ENCODE measurements around the gene NRAS. TPM values are rescaled to one million over a fixed set of nuclear protein-coding genes. Genes with fewer than 3 reads are reported as not detected.
A peak's percentile ranks its signal among the peaks of the same experiment; 100 is the strongest.

Gene NRAS
- polyA plus RNA-seq, 6 donors from 2014 or later, result 36.5 to 53.8 (median 46.8) TPM

DNA sequence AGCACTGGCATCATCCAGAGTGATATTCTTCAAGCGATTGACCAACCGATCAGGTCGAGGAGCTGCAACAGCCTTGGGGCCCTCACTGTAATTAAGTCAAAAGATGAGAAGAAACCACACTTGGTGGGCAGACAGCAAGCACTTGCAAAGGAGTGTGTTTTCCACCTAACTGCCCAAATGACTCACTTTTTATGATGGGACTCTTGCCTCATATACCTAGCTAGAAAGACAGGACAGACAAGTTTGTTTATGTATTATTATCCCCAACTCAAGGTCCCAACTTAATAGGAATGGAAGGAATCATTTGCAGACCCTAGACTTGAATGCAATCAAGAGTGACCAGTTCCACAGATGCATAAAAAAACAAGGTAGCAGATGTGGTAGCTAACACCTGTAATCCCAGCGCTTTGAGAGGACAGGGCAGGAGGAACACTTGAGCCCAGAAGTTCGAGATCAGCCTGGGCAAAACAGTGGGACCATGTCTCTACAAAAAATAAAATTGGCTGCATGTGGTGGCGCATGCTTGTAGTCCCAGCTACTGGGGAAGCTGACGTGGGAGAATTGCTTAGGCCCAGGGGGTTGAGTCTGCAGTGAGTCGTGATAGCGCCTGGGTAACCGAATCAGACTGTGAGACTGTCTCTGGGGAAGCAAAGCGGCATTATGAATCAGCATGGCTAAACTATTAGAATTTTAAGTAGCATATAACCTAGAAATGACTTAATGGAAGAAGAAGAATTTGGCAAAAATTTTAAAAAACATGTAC lies 2.3 kb upstream of the NRAS start:
- Mint-ChIP-seq H3K27ac (peak overlapping the region in 2 of 6 donors; percentile 29 to 81), H3K27me3 (no peaks in the 10 kb centered on the region), H3K9me3 (no peaks in the 10 kb centered on the region), H3K36me3 (peaks cover 32 to 39% of the 10 kb centered on the region in 2 donors), H3K4me3 (peak overlapping the region in 2 of 8 donors; percentile 32 to 71), H3K4me1 (peaks cover 12 to 24% (median 12%) of the 10 kb centered on the region in 3 donors)
- ATAC-seq (ENCODE audit: low read depth in 2 of 2), result no peak
- DNase-seq, result no peak

GRCh38 chr1:114715952-114716303 lies 643 bp downstream of the NRAS start:
- H3K27me3 Mint-ChIP-seq, result no peaks in the 10 kb centered on the region
- H3K4me1 Mint-ChIP-seq, result peaks cover 12 to 27% (median 15%) of the 10 kb centered on the region in 3 donors
- peak overlapping the region; percentile 89 to 99 (median 98) for H3K4me3 Mint-ChIP-seq
- ATAC-seq (ENCODE audit: low read depth in 2 of 2) (no peak), DNase-seq (no peak)
- H3K9me3 Mint-ChIP-seq, result no peaks in the 10 kb centered on the region
- peaks cover 22 to 23% of the 10 kb centered on the region in 2 donors for H3K36me3 Mint-ChIP-seq
- peak overlapping the region; percentile 99 to 100 (median 100) for H3K27ac Mint-ChIP-seq

DNA sequence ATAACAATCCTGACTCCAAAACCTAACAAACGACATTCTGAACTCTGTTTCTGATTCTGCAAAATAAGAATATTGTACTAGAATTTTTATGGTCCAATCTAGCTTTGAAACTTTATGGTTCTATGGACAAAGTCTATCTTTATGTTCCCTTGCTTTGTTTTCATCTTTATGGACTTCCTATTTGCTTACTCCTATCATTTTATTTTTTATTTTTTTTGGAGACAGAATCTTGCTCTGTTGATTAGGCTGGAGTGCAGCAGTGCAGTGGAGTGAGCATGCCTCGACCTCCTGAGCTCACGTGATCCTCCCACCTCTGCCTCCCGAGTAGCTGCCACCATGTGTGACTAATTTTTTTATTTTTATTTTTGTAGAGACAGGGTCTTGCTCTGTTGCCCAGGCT lies 3.6 kb downstream of the NRAS start:
- ATAC-seq (ENCODE audit: low read depth in 2 of 2) (no peak), DNase-seq (no peak)
- Mint-ChIP-seq H3K4me3 (no peak overlapping the region), H3K27me3 (no peaks in the 10 kb centered on the region), H3K27ac (peak overlapping the region in 1 of 6 donors; percentile 66), H3K9me3 (no peaks in the 10 kb centered on the region), H3K36me3 (peaks cover 0 to 15% of the 10 kb centered on the region in 2 donors), H3K4me1 (peaks cover 12 to 24% (median 19%) of the 10 kb centered on the region in 3 donors)

GRCh38 chr1:114710360-114710759 lies 6.2 kb downstream of the NRAS start:
- peak overlapping the region in 1 of 8 donors; percentile 56 for H3K4me3 Mint-ChIP-seq
- ATAC-seq (ENCODE audit: low read depth in 2 of 2), result no peak

GRCh38 chr1:114707604-114708003 lies 9.0 kb downstream of the NRAS start:
- Mint-ChIP-seq H3K36me3 (peaks cover 11 to 19% of the 10 kb centered on the region in 2 donors), H3K27ac (peak overlapping the region in 2 of 6 donors; percentile 20 to 43), H3K4me1 (peaks cover 0 to 3% (median 0%) of the 10 kb centered on the region in 3 donors), H3K27me3 (no peaks in the 10 kb centered on the region), H3K4me3 (no peak overlapping the region), H3K9me3 (no peaks in the 10 kb centered on the region)
- DNase-seq (no peak), ATAC-seq (ENCODE audit: low read depth in 2 of 2) (no peak)

More at GRCh38 chr1:114710360-114710759, 6.2 kb downstream of the NRAS start:
- Mint-ChIP-seq H3K27me3 (no peaks in the 10 kb centered on the region), H3K9me3 (no peaks in the 10 kb centered on the region), H3K4me1 (peaks cover 0 to 9% (median 6%) of the 10 kb centered on the region in 3 donors), H3K27ac (no peak overlapping the region), H3K36me3 (peaks cover 11 to 26% of the 10 kb centered on the region in 2 donors)
- DNase-seq, result no peak

- Mint-ChIP-seq H3K9me3 (no peaks in the 10 kb centered on the region), H3K27ac (no peak overlapping the region), H3K27me3 (no peaks in the 10 kb centered on the region), H3K4me1 (no peaks in the 10 kb centered on the region), H3K4me3 (no peak overlapping the region), H3K36me3 (peaks cover 11% of the 10 kb centered on the region in 2 donors)
- DNase-seq (no peak), ATAC-seq (ENCODE audit: low read depth in 2 of 2) (no peak)
These were observed 13.3 kb downstream of the NRAS start for GRCh38 chr1:114703242-114703641.

DNA sequence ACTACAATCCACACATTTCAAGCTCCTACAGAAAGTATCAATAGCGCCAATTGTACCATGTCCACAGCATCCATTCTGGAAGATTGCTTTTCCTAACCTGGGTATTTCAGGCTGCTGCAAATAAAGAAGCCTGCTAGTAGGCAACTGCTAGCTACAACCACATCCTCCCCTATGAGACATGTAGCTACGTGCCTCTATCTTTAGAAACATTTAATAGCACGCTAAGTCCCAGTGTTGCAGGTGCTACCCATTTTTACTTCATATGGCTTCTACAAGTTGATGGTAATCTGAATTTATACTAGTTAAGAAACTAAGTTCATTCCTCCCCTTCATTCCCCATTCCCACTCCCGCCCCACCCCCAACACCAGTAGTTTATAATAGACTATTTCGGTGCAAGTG lies 13.8 kb downstream of the NRAS start:
- no peak overlapping the region for H3K27ac Mint-ChIP-seq
- H3K4me1 Mint-ChIP-seq, result no peaks in the 10 kb centered on the region
- no peak for ATAC-seq (ENCODE audit: low read depth in 2 of 2)
- H3K27me3 Mint-ChIP-seq, result no peaks in the 10 kb centered on the region
- DNase-seq, result no peak
- H3K4me3 Mint-ChIP-seq, result no peak overlapping the region
- H3K9me3 Mint-ChIP-seq, result no peaks in the 10 kb centered on the region
- H3K36me3 Mint-ChIP-seq, result peaks cover 9 to 10% of the 10 kb centered on the region in 2 donors

- peak overlapping the region in 1 of 6 donors; percentile 27 for H3K27ac Mint-ChIP-seq
- peaks cover under 1 to 2% of the 10 kb centered on the region in 2 donors for H3K36me3 Mint-ChIP-seq
- ATAC-seq (ENCODE audit: low read depth in 2 of 2) (no peak), DNase-seq (no peak)
- peaks cover 0 to 4% (median 3%) of the 10 kb centered on the region in 3 donors for H3K27me3 Mint-ChIP-seq
- H3K9me3 Mint-ChIP-seq, result no peaks in the 10 kb centered on the region
- no peak overlapping the region for H3K4me3 Mint-ChIP-seq
- H3K4me1 Mint-ChIP-seq, result no peaks in the 10 kb centered on the region
These were observed 14.6 kb downstream of the NRAS start for GRCh38 chr1:114701931-114702330.

DNA sequence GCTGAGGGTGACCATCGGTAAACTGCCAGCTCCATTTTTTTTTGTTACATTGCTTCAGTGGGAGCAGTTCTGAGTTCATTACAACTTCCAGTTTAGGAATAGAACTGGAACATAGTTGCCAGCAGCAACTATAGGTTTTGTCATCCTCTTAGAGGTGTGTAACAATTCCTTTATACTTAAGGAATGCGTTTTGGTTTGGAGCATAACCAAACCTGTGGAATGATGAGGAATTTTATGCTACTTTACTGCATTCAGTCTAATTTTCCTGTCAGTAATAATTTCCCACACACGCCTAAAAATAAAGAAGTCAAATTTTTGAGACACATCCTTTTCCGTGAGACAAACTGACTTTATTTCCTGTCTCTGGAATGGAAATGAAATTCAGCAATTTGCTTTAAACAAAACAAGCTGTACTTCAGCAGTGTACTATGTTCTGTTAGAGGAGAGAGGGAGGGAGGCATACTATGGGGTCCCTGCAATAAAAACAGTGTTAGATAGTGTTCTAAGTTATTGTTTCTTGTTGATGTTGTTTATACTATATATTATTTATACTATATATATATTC lies 16.5 kb downstream of the NRAS start:
- ATAC-seq (ENCODE audit: low read depth in 2 of 2) (no peak), DNase-seq (no peak)
- Mint-ChIP-seq H3K27ac (no peak overlapping the region), H3K27me3 (peaks cover 0 to 17% (median 9%) of the 10 kb centered on the region in 3 donors), H3K9me3 (no peaks in the 10 kb centered on the region), H3K4me1 (no peaks in the 10 kb centered on the region), H3K4me3 (no peak overlapping the region), H3K36me3 (no peaks in the 10 kb centered on the region)

DNA sequence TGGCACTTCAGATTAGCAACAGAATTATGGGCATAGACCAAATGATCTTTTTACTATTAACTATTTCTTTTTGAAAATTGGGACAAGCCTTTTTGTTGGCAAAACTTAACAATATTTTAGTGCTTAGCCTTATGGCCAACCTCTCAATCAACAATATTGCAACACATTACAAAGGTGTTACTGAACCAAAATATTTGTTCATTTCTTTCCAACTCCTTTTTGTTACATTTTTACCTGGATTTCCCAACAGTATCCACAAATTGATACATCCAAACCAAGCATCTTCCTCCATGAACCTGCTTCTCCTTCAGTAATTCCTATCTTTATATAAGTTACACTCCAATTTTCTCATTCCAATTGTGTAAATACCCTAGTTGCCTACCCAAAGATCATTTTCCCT lies 19.8 kb downstream of the NRAS start:
- Mint-ChIP-seq H3K36me3 (no peaks in the 10 kb centered on the region), H3K27ac (peak overlapping the region in 1 of 6 donors; percentile 29), H3K4me3 (no peak overlapping the region), H3K27me3 (peaks cover 0 to 20% (median 9%) of the 10 kb centered on the region in 3 donors), H3K9me3 (no peaks in the 10 kb centered on the region), H3K4me1 (no peaks in the 10 kb centered on the region)
- DNase-seq (no peak), ATAC-seq (ENCODE audit: low read depth in 2 of 2) (no peak)

DNA sequence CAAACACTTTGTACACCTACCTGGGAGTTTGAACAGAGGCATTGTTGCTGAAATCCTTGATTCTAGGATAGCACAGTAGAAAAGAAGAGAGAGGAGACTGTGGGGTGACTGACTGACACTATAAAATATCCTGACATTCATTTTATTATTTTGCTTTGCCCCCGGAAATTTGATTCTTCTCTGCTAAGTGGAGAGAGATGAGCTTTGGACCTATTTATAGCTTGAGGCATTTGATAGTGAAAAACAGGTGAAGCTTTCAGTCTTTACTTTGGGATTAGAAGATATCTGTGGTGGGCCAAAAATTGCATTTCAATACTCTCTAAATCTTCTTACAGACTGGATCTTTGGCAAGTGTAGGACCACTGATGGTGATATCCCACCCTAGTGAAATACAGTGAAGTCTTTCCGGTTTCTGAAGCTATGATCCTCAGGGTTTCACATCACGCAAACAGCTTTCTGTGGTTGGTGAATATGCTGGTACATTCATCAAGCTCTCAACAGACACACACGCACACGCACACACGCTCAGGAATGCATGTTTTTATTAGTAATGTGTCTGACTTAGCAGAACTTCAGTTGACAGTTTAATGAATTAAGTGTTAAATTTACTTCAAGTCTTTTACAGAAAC lies 21.0 kb downstream of the NRAS start, which contains the start of gene AMPD1:
AMPD1 (minus strand) TSS at position 117 of the 629 bp plus-strand sequence; CDS start at position 42, 75 bp downstream.
- Mint-ChIP-seq H3K4me3 (no peak within 1 kb of the TSS), H3K27me3 (peaks cover 3 to 25% (median 9%) of the 10 kb centered on the region in 3 donors), H3K36me3 (no peaks in the 10 kb centered on the region), H3K27ac (no peak within 1 kb of the TSS), H3K9me3 (no peaks in the 10 kb centered on the region), H3K4me1 (no peaks in the 10 kb centered on the region)
- no peak for ATAC-seq (ENCODE audit: low read depth in 2 of 2)
- no peak for DNase-seq

GRCh38 chr1:114694540-114695310 lies 21.8 kb downstream of the NRAS start:
- ATAC-seq (ENCODE audit: low read depth in 2 of 2), result no peak
- peaks cover 10 to 33% (median 11%) of the 10 kb centered on the region in 3 donors for H3K27me3 Mint-ChIP-seq
- H3K27ac Mint-ChIP-seq, result no peak overlapping the region
- no peaks in the 10 kb centered on the region for H3K4me1 Mint-ChIP-seq
- no peak for DNase-seq
- no peak overlapping the region for H3K4me3 Mint-ChIP-seq
- H3K9me3 Mint-ChIP-seq, result no peaks in the 10 kb centered on the region
- no peaks in the 10 kb centered on the region for H3K36me3 Mint-ChIP-seq

DNA sequence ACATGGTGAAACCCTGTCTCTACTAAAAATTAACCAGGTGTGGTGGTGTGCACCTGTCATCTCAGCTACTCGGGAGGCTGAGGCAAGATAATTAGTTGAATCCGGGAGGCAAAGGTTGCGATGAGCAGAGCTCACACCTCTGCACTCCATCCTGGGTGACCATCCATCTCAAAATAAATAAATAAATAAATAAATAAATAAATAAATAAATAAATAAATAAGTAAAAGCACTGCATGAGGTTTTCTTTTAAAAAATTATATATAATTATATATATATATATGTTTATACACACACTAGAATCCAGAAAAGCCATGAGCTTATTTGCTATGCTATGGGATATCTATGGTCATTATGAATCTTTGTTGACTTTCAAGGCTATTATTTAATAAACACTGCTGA lies 23.6 kb downstream of the NRAS start:
- Mint-ChIP-seq H3K27ac (no peak overlapping the region), H3K4me3 (no peak overlapping the region), H3K9me3 (no peaks in the 10 kb centered on the region), H3K4me1 (no peaks in the 10 kb centered on the region), H3K27me3 (peaks cover 27 to 42% (median 27%) of the 10 kb centered on the region in 3 donors), H3K36me3 (no peaks in the 10 kb centered on the region)
- ATAC-seq (ENCODE audit: low read depth in 2 of 2) (no peak), DNase-seq (no peak)

Measured in naive B cell (primary cell).